Measurements from ENCODE around the gene TTN.

Gene TTN

DNA sequence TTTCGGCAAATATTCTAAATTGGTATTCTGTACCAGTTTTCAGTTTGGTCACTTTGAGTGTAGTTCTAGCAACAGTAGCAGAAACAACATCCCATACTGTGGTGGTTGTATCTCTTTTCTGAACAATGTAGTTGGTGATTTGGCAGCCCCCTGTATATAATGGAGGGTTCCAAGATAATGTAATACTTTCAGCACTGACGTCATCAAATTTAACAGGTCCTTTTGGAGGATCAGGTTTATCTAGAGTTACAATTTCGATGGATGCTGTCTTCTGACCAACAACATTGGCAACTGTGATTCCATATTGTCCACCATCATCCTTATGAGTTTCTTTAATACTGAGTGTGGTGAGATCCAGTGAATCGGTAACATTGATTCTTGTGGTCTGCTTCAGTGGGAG is 239.0 kb downstream of the TTN start:
- Histone ChIP-seq H3K36me3 (ENCODE audit: insufficient read depth, low read length) (0 out of 2 replicates have a peak, but pooled peaks cover 3% of the 10 kb centered on the region), H3K79me2 (ENCODE audit: control insufficient read depth, insufficient read depth, low read length, unreplicated experiment) (no peaks in the 10 kb centered on the region), H3K4me3 (ENCODE audit: low read depth, low read length) (no peak overlapping the region), H3K27ac (ENCODE audit: low read depth, low read length) (no peak overlapping the region), H2AFZ (ENCODE audit: low read length, unreplicated experiment) (no peak overlapping the region), H3K4me1 (ENCODE audit: control insufficient read depth, insufficient read depth, low read length, unreplicated experiment) (no peaks in the 10 kb centered on the region), H3K27me3 (ENCODE audit: insufficient read depth, low read length) (no peaks in the 10 kb centered on the region)

DNA sequence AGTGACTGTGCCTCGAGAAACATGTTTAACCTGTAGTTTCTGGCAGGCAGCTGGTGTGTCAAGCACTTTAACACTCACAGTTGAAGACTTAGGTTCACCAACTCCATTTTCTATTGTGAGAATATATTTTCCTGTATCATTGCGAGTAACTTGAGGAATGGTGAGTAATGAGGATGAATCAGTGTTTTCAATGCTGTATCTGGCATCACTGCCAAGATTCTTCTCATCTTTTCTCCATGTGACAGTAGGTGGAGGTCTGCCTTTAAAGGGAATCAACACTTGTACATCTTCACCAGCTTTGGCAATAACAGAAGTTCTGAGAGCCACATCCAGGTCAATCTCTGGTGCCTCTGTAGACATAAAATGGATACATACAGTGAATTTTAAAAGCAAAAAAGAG is 254.2 kb downstream of the TTN start:
- H2AFZ ChIP-seq (ENCODE audit: low read length, unreplicated experiment), result no peak overlapping the region

DNA sequence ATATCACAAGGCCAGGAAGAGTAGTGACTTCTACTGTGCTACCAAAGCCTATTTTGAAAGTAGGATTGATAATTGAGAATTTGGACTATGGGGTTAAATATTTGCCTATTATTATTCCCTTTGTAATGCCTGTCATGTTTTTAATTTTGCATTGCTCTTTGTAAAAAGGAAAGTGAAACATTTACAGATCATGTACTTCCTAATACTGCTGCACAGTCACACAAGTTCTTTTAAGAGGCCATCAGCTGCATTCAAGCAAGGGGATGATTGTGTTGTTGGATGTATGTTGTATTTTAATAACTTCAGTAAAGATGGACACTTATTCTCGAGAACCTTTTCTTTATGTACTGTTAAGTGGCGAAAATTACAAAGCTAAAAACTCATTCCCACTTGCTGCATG is 256.9 kb downstream of the TTN start:
- Histone ChIP-seq H3K36me3 (ENCODE audit: insufficient read depth, low read length) (peaks cover 20% of the 10 kb centered on the region), H2AFZ (ENCODE audit: low read length, unreplicated experiment) (no peak overlapping the region), H3K4me3 (ENCODE audit: low read depth, low read length) (no peak overlapping the region), H3K79me2 (ENCODE audit: control insufficient read depth, insufficient read depth, low read length, unreplicated experiment) (no peaks in the 10 kb centered on the region), H3K4me1 (ENCODE audit: control insufficient read depth, insufficient read depth, low read length, unreplicated experiment) (peaks cover 14% of the 10 kb centered on the region), H3K27me3 (ENCODE audit: insufficient read depth, low read length) (no peaks in the 10 kb centered on the region), H3K27ac (ENCODE audit: low read depth, low read length) (no peak overlapping the region)

More for the DNA sequence above, 254.2 kb downstream of the TTN start:
- peak overlapping the region; percentile 65 for H3K27ac ChIP-seq (ENCODE audit: low read depth, low read length)
- H3K36me3 ChIP-seq (ENCODE audit: insufficient read depth, low read length), result peaks cover 10% of the 10 kb centered on the region; the same call in 1 of the 2 replicates
- no peaks in the 10 kb centered on the region for H3K27me3 ChIP-seq (ENCODE audit: insufficient read depth, low read length)
- peaks cover 14% of the 10 kb centered on the region for H3K4me1 ChIP-seq (ENCODE audit: control insufficient read depth, insufficient read depth, low read length, unreplicated experiment)
- no peak overlapping the region for H3K4me3 ChIP-seq (ENCODE audit: low read depth, low read length)
- no peaks in the 10 kb centered on the region for H3K79me2 ChIP-seq (ENCODE audit: control insufficient read depth, insufficient read depth, low read length, unreplicated experiment)

DNA sequence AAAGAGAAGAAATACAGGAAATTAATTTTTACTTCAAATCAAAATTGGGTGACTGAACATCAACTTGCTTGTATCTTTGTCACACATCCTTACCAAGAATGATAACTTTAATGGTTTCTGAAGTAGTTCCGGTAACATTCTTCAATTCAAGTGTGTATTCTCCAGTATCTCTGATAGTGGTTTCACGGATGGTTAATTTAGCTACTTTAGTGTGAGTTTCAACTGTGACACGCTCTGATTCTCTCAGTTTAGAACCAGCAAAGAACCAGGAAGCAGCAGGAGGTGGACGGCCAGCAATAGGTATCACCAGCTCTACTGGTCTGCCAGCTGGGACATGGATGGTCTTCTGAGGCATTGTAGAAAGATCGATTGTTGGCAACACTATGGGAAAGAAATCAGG is 264.7 kb downstream of the TTN start:
- peaks cover 38% of the 10 kb centered on the region for H3K36me3 ChIP-seq (ENCODE audit: insufficient read depth, low read length)
- no peaks in the 10 kb centered on the region for H3K27me3 ChIP-seq (ENCODE audit: insufficient read depth, low read length)
- H3K79me2 ChIP-seq (ENCODE audit: control insufficient read depth, insufficient read depth, low read length, unreplicated experiment), result no peaks in the 10 kb centered on the region
- no peaks in the 10 kb centered on the region for H3K4me1 ChIP-seq (ENCODE audit: control insufficient read depth, insufficient read depth, low read length, unreplicated experiment)
- H3K27ac ChIP-seq (ENCODE audit: low read depth, low read length), result no peak overlapping the region
- no peak overlapping the region for H2AFZ ChIP-seq (ENCODE audit: low read length, unreplicated experiment)
- H3K4me3 ChIP-seq (ENCODE audit: low read depth, low read length), result no peak overlapping the region

DNA sequence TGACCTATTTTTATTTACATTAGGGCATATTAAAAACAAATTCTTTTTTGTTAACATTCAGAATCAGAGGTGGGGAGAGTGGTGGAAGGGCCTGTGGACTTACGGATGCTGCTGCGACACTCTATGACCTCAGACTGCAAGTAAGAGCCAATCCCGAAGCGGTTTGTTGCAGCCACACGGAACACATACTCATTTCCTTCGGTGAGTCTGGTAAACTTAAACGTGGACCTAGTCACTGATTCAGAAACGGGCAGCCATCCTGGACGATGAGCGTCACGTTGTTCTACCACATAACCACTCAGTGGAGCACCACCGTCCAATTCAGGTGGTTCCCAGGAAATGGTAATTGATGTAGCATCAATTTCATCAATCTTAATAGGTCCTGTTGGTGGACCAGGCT is 265.1 kb downstream of the TTN start:
- Histone ChIP-seq H2AFZ (ENCODE audit: low read length, unreplicated experiment) (no peak overlapping the region), H3K27me3 (ENCODE audit: insufficient read depth, low read length) (no peaks in the 10 kb centered on the region), H3K4me1 (ENCODE audit: control insufficient read depth, insufficient read depth, low read length, unreplicated experiment) (no peaks in the 10 kb centered on the region), H3K79me2 (ENCODE audit: control insufficient read depth, insufficient read depth, low read length, unreplicated experiment) (no peaks in the 10 kb centered on the region), H3K4me3 (ENCODE audit: low read depth, low read length) (no peak overlapping the region), H3K36me3 (ENCODE audit: insufficient read depth, low read length) (peaks cover 38% of the 10 kb centered on the region), H3K27ac (ENCODE audit: low read depth, low read length) (no peak overlapping the region)

DNA sequence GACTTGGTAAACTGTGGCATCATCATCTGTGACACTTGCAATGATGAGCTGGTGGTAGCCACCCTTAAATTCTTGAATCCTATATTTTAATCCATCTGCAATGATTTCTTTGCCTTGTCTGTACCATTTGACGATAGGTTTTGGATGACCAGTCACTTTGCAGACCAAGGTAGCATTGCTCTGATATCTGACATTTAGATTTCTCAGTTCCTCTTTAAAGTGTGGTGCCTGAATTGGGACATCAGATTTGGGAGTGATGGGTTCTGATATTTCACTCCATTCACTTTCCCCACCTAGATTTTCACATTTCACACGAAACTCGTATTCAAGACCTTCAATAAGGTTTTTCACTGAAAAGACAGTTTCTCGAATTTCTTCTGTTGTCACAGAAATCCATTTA is 271.2 kb downstream of the TTN start:
- H3K79me2 ChIP-seq (ENCODE audit: control insufficient read depth, insufficient read depth, low read length, unreplicated experiment), result peaks cover 27% of the 10 kb centered on the region
- no peaks in the 10 kb centered on the region for H3K27me3 ChIP-seq (ENCODE audit: insufficient read depth, low read length)
- no peak overlapping the region for H2AFZ ChIP-seq (ENCODE audit: low read length, unreplicated experiment)
- peaks cover 54% of the 10 kb centered on the region for H3K36me3 ChIP-seq (ENCODE audit: insufficient read depth, low read length)
- no peak overlapping the region for H3K27ac ChIP-seq (ENCODE audit: low read depth, low read length)
- no peaks in the 10 kb centered on the region for H3K4me1 ChIP-seq (ENCODE audit: control insufficient read depth, insufficient read depth, low read length, unreplicated experiment)
- no peak overlapping the region for H3K4me3 ChIP-seq (ENCODE audit: low read depth, low read length)

DNA sequence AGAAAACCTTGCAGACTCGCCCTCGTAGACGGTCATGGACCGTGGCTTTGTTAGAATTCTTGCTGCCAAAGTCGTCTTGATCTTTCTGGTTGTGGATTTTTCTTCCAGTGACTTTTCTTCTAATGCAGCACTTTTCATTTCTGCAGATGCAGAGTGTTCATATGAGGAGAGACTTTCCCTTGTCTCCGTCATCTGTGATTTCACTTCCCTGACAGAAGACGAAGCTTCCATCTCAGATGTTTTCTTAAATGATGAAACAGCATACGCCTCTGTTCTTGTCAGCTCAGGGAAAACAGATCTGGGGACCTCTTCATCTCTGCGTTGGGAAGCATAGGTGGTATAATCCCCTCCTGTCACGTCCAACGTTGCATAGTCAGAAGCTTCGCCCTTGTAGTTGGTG is 276.1 kb downstream of the TTN start:
- H3K27ac ChIP-seq (ENCODE audit: low read depth, low read length), result no peak overlapping the region
- H3K4me3 ChIP-seq (ENCODE audit: low read depth, low read length), result no peak overlapping the region
- H2AFZ ChIP-seq (ENCODE audit: low read length, unreplicated experiment), result no peak overlapping the region
- peaks cover 45% of the 10 kb centered on the region for H3K36me3 ChIP-seq (ENCODE audit: insufficient read depth, low read length)
- H3K79me2 ChIP-seq (ENCODE audit: control insufficient read depth, insufficient read depth, low read length, unreplicated experiment), result peaks cover 53% of the 10 kb centered on the region
- peaks cover 8% of the 10 kb centered on the region for H3K4me1 ChIP-seq (ENCODE audit: control insufficient read depth, insufficient read depth, low read length, unreplicated experiment)
- H3K27me3 ChIP-seq (ENCODE audit: insufficient read depth, low read length), result no peaks in the 10 kb centered on the region

DNA sequence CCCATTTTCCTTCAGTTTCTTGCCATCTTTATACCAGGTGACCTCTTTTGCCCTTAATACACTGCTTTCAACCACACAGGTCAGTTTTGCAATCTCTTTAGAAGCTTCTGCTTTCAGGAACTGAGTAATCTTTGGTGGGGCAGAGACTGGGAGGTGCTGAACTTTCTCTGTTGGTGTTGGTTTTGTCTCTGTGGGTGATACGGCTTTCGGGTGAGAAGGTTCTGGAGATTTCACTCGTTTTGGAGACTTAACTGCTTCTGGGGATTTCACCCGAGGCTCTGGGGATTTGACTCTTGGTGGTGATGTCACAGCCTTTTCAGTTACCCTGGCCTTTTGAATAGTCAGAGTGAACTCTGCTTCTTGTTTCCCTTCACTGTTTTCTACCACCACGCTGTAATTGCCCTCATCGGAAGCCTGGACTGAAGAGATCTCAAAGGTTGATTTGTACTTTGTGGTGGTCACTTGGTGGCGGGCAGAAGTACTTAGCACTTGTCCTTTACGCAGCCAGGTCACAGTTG is 276.5 kb downstream of the TTN start:
- Histone ChIP-seq H3K36me3 (ENCODE audit: insufficient read depth, low read length) (peaks cover 41% of the 10 kb centered on the region), H3K27me3 (ENCODE audit: insufficient read depth, low read length) (no peaks in the 10 kb centered on the region), H3K4me1 (ENCODE audit: control insufficient read depth, insufficient read depth, low read length, unreplicated experiment) (peaks cover 8% of the 10 kb centered on the region), H3K27ac (ENCODE audit: low read depth, low read length) (no peak overlapping the region), H3K79me2 (ENCODE audit: control insufficient read depth, insufficient read depth, low read length, unreplicated experiment) (peaks cover 57% of the 10 kb centered on the region), H3K4me3 (ENCODE audit: low read depth, low read length) (no peak overlapping the region), H2AFZ (ENCODE audit: low read length, unreplicated experiment) (no peak overlapping the region)

DNA sequence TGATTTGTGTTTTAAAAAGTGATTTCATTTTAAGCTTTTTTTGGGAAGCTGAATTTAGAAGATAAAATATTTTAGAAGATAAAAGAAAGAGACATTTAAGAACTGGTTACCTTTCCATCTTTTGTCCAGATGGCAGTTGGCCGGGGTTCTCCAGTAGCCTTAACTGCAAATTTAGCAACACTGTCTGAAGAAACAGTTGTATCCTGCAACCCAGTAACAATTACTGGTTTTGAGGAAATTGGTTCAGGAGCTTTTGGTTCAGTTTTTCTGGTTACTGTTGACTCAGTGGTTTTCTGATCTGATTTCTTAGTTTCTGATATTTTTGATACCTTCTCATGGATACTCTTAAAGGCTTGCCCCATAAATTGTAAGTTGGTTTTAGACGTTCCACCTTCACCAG is 277.1 kb downstream of the TTN start:
- H3K27ac ChIP-seq (ENCODE audit: low read depth, low read length), result no peak overlapping the region
- peaks cover 58% of the 10 kb centered on the region for H3K79me2 ChIP-seq (ENCODE audit: control insufficient read depth, insufficient read depth, low read length, unreplicated experiment)
- no peak overlapping the region for H3K4me3 ChIP-seq (ENCODE audit: low read depth, low read length)
- H3K4me1 ChIP-seq (ENCODE audit: control insufficient read depth, insufficient read depth, low read length, unreplicated experiment), result peaks cover 8% of the 10 kb centered on the region
- H2AFZ ChIP-seq (ENCODE audit: low read length, unreplicated experiment), result no peak overlapping the region
- H3K27me3 ChIP-seq (ENCODE audit: insufficient read depth, low read length), result no peaks in the 10 kb centered on the region
- H3K36me3 ChIP-seq (ENCODE audit: insufficient read depth, low read length), result peaks cover 36% of the 10 kb centered on the region

DNA sequence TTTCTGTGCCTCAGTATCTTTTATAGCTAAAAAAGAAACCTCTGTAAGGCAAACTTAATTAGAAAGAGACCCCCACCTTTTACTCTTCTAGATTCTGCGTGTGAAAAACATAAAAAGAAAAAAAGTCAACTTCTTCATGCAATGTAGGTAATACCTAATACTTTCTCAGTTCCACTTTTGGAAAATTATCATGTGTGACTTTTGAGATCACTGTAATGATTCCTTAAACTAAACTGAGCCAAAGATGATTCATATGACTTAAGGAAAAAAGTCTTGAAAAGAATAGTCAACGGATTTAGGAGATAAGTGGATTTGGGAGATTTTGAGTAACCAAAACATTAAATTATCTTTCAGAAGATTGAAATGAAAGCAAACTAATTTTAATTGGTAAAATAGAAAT is 278.0 kb downstream of the TTN start:
- H3K4me3 ChIP-seq (ENCODE audit: low read depth, low read length), result no peak overlapping the region
- peaks cover 28% of the 10 kb centered on the region for H3K36me3 ChIP-seq (ENCODE audit: insufficient read depth, low read length)
- no peak overlapping the region for H2AFZ ChIP-seq (ENCODE audit: low read length, unreplicated experiment)
- H3K4me1 ChIP-seq (ENCODE audit: control insufficient read depth, insufficient read depth, low read length, unreplicated experiment), result peaks cover 8% of the 10 kb centered on the region
- H3K27ac ChIP-seq (ENCODE audit: low read depth, low read length), result no peak overlapping the region
- no peaks in the 10 kb centered on the region for H3K27me3 ChIP-seq (ENCODE audit: insufficient read depth, low read length)
- peaks cover 58% of the 10 kb centered on the region for H3K79me2 ChIP-seq (ENCODE audit: control insufficient read depth, insufficient read depth, low read length, unreplicated experiment)

DNA sequence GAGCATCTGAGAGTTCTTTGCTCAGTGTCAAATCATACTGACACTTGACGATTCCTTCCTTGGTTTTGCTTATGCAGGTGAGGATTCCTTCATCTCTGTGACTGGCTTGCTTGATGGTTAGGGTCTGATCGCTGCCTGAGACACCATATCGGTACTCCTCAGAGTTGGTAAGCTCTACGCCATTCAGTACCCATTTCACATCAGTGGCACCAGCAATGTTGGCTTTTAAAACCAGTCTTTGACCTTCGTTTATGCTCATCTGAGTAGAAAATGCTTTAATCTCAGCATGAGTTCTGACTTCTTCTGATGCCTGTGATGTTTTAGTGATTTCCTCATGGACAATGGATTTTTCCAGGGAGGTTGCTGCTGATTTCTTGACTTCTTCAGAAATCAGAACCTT is 278.6 kb downstream of the TTN start:
- H3K36me3 ChIP-seq (ENCODE audit: insufficient read depth, low read length), result peaks cover 24% of the 10 kb centered on the region; the same call in 1 of the 2 replicates
- H3K27ac ChIP-seq (ENCODE audit: low read depth, low read length), result no peak overlapping the region
- H3K79me2 ChIP-seq (ENCODE audit: control insufficient read depth, insufficient read depth, low read length, unreplicated experiment), result peaks cover 58% of the 10 kb centered on the region
- H3K27me3 ChIP-seq (ENCODE audit: insufficient read depth, low read length), result no peaks in the 10 kb centered on the region
- H3K4me3 ChIP-seq (ENCODE audit: low read depth, low read length), result no peak overlapping the region
- H3K4me1 ChIP-seq (ENCODE audit: control insufficient read depth, insufficient read depth, low read length, unreplicated experiment), result peaks cover 8% of the 10 kb centered on the region
- no peak overlapping the region for H2AFZ ChIP-seq (ENCODE audit: low read length, unreplicated experiment)

Measured in ACC112 (cell line).